Fibroblast of mammary gland (primary cell): ENCODE results near the gene PFKM.

Experiments used
- DNase-seq: peaks from one replicate; pipeline ENCODE4 v3.0.0-alpha.2; 2010; ENCODE audit warnings: low read depth
- H3K4me3 ChIP-seq: 2 replicates; pipeline ENCODE4 v1.5.1; 2011; ENCODE audit warnings: low read depth, mild to moderate bottlenecking, low read length, moderate library complexity; ENCODE audit not compliant: control insufficient read depth
- TF ChIP-seq, protein P1 (sequence below): conservative IDR thresholded peaks from 2 replicates; pipeline ENCODE4 v1.5.1; 2011; ENCODE audit warnings: low read depth, low read length, inconsistent platforms; ENCODE audit not compliant: control insufficient read depth, insufficient read depth

PFKM gene

DNA sequence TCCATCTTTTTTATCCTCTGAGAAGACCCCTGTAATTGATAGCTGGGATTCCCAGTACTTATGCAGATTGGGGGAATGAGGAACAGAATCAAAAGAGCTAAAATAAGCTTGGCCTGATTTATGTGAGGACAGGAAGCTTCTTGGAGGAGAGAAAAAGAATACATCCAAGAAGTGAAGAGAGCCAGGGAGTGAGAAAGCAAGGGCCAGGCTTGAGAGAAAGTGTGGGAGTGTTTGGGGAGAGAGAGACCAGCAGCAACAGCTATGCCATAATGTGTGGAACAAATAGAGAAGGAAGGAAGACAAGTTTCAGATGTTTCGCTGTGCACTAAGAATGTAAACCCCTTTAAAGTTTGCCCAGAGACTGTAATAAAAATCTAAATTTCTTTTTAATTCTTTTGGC, 60.3 kb downstream of the PFKM start:
- DNase-seq: no peak
- no peak overlapping the region for H3K4me3 ChIP-seq
- TF ChIP-seq, protein P1, sequence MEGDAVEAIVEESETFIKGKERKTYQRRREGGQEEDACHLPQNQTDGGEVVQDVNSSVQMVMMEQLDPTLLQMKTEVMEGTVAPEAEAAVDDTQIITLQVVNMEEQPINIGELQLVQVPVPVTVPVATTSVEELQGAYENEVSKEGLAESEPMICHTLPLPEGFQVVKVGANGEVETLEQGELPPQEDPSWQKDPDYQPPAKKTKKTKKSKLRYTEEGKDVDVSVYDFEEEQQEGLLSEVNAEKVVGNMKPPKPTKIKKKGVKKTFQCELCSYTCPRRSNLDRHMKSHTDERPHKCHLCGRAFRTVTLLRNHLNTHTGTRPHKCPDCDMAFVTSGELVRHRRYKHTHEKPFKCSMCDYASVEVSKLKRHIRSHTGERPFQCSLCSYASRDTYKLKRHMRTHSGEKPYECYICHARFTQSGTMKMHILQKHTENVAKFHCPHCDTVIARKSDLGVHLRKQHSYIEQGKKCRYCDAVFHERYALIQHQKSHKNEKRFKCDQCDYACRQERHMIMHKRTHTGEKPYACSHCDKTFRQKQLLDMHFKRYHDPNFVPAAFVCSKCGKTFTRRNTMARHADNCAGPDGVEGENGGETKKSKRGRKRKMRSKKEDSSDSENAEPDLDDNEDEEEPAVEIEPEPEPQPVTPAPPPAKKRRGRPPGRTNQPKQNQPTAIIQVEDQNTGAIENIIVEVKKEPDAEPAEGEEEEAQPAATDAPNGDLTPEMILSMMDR: no peak

DNA sequence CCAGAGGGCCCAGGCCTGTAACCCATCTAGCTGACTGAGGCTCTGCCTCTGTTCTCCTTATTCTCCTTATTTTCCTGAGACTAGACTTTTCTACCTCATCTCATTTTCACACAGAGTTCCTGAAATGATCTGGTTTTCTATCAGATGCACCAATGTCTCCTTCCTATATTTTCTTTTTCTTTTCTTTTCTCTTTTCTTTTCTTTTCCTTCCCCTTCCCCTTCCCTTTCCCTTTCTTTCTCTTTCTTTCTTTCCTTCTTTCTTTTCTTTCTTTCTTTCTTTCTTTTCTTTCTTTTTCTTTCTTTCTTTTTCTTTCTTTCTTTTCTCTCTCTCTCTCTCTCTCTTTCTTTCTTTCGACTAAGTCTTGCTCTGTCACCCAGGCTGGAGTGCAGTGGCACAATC, 61.3 kb downstream of the PFKM start:
- TF ChIP-seq, protein P1: no peak
- no peak for DNase-seq
- no peak overlapping the region for H3K4me3 ChIP-seq

DNA sequence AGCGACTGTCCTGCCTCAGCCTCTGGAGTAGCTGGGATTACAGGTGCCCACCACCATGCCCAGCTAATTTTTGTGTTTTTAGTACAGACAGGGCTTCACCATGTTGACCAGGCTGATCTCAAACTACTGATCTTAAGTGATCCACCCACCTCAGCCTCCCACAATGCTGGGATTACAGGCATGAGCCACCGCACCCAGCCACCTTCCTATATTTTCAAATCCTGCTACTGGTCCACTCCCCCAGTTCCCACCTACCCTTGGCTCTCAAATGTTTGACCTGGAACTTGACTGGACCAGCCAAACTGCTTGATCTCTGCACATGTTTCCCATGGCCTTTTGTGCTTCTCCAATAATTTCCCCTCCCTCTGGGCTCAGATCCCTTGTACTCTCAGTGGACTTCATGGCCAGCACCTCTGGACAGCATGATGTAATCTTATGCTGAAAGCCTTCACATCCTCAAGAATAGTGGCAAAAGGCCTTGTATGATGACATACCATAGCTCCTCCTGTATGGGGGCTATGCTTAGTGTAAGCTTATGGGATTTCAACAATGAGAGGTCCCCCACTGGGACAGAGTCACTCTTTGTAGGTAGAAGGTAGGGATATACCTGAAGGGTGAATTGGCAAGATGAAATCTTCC, 61.8 kb downstream of the PFKM start:
- H3K4me3 ChIP-seq: no peak overlapping the region
- TF ChIP-seq, protein P1: no peak
- no peak for DNase-seq

DNA sequence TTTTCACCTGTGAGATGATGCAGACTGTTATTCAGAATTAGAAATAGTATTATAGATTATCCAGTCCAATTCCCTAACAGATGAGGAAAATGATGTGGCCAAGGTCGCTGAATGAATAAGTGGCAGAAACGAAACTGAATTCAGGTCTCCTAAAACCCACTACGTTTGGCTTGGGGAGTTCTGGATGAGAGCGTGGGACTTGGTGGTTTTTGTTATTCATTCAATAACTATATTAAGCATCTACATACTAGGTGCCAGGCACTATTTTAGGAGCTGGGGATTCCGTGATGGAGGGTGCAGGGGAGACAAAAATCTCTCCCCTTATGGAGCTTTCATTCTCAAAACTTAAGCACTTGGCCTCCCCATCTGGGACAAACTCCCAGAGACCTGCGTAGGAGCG, 63.5 kb downstream of the PFKM start:
- TF ChIP-seq, protein P1: no peak
- no peak for DNase-seq
- H3K4me3 ChIP-seq: peak overlapping the region; percentile 81

DNA sequence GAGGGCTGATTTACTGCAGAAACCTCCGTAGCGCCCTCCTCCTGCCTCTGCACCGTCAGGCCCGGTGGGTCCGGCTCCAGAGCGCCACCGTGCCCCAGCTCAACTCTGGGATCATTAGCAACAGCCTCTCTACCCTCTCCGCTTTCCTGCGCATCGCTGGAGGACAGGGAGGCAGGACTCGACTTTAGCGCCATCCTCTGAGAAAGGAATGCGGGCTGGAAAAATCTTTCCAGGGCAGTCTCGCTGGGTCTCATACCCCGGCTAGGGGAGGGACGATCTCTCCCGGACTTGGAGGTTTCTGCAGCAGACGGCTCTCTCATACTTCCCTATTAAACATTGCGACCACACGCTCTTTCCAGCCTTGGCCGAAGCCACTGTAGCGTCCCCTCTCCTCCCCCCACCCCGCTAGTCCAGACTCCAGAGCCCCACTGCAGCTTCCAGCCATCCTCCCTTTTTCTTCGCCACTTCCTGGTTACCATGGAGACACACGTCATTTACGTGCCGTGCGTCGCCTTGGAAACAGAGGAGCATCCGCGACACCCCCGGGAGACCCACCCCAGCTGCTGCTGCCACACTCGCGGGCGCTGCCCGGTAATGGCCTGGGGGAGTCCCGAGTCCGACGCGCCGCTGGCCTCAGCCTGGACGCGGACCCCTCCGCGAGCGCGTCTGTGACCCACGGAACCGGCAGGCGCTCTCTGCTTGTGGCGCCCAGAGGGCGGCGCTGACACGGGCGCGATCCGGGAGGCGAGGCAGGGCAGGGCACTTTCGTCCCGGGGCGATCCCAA, 64.1 kb downstream of the PFKM start, which contains the start of gene CCDC184:
Gene CCDC184 (plus strand): TSS at position 554 of the 785 bp plus-strand sequence. CDS start 479 bp downstream, outside the sequence.
- H3K4me3 ChIP-seq: peak within 1 kb of the TSS; percentile 81
- peak; percentile 71 for DNase-seq
- TF ChIP-seq, protein P1: peak; percentile 19

DNA sequence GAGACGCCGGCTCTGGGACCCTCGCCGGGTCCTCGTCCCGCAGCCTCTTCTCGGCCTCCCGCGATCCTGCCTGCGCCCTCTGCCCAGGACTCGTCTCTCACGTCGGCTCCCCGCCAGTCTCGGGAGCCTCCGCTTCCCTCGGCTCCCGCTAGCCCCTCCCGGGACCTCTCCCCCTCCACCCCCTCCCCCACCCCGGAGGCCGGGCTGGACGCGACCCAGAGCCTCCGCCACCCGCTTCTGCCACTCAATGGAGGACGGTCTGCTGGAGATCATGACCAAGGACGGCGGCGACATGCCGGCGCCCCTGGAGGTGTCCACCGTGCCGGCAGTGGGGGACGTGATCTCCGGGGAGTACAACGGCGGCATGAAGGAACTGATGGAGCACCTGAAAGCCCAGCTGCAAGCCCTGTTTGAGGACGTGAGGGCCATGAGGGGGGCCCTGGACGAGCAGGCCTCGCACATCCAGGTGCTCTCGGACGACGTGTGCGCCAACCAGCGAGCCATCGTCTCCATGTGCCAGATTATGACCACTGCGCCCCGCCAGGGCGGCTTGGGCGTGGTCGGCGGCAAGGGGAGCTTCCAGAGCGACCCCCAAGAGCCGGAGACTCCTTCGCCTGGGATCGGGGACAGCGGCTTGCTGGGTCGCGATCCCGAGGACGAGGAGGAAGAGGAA, 64.8 kb downstream of the PFKM start:
- TF ChIP-seq, protein P1: no peak
- H3K4me3 ChIP-seq: peak overlapping the region; percentile 81
- DNase-seq: no peak
